ENCODE data around the gene LZTS2. TPM values are rescaled to one million over a fixed set of nuclear protein-coding genes. Genes with fewer than 3 reads are reported as not detected.

Gene LZTS2
- total RNA-seq, 1 experiment from 2014 or later, result 49.1 TPM

- ChIA-PET POLR2A (ENCODE audit: low non-redundant PET) (no interaction called here), CTCF (no interaction called here)
- H3K4me3 ChIP-seq (ENCODE audit: low read depth, low read length, poor library complexity, severe bottlenecking), result peak overlapping the region; percentile 93
- no TSS peak for BruUV-seq (replicated peaks)
- intact Hi-C loops (cut with micrococcal nuclease; ENCODE audit: unreplicated experiment), result no loop called here
- H3K9me3 ChIP-seq (ENCODE audit: low read depth, low read length, poor library complexity, severe bottlenecking), result no peaks in the 10 kb centered on the region
- H3K36me3 ChIP-seq (ENCODE audit: insufficient read depth, low read length, poor library complexity, severe bottlenecking), result peaks cover 36% of the 10 kb centered on the region
- H3K27ac ChIP-seq (ENCODE audit: low read depth, low read length, poor library complexity, severe bottlenecking), result peak overlapping the region; percentile 83
- DNase-seq (ENCODE audit: low spot score), result no peak
- TF ChIP-seq, protein P1, sequence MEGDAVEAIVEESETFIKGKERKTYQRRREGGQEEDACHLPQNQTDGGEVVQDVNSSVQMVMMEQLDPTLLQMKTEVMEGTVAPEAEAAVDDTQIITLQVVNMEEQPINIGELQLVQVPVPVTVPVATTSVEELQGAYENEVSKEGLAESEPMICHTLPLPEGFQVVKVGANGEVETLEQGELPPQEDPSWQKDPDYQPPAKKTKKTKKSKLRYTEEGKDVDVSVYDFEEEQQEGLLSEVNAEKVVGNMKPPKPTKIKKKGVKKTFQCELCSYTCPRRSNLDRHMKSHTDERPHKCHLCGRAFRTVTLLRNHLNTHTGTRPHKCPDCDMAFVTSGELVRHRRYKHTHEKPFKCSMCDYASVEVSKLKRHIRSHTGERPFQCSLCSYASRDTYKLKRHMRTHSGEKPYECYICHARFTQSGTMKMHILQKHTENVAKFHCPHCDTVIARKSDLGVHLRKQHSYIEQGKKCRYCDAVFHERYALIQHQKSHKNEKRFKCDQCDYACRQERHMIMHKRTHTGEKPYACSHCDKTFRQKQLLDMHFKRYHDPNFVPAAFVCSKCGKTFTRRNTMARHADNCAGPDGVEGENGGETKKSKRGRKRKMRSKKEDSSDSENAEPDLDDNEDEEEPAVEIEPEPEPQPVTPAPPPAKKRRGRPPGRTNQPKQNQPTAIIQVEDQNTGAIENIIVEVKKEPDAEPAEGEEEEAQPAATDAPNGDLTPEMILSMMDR (conservative IDR thresholded peaks at IDR 0.05; ENCODE audit: low read depth, low read length), result no peak
- no peak for TF ChIP-seq EZH2 (IDR thresholded peaks at IDR 0.05; ENCODE audit: borderline replicate concordance, low read depth, low read length, poor library complexity, severe bottlenecking)
- H3K4me1 ChIP-seq (ENCODE audit: insufficient read depth, low read length, poor library complexity, severe bottlenecking), result peaks cover 24% of the 10 kb centered on the region
- no peaks in the 10 kb centered on the region for H3K27me3 ChIP-seq (replicated peaks; ENCODE audit: insufficient read depth, low read depth, low read length, poor library complexity)
Observed at GRCh38 chr10:100988166-100988565, 11.4 kb upstream of the LZTS2 start.

- H3K4me1 ChIP-seq (ENCODE audit: insufficient read depth, low read length, poor library complexity, severe bottlenecking), result peaks cover 24% of the 10 kb centered on the region
- BruUV-seq (replicated peaks), result no TSS peak
- TF ChIP-seq EZH2 (IDR thresholded peaks at IDR 0.05; ENCODE audit: borderline replicate concordance, low read depth, low read length, poor library complexity, severe bottlenecking), result no peak
- TF ChIP-seq, protein P1 (conservative IDR thresholded peaks at IDR 0.05; ENCODE audit: low read depth, low read length), result no peak
- H3K36me3 ChIP-seq (ENCODE audit: insufficient read depth, low read length, poor library complexity, severe bottlenecking), result peaks cover 43% of the 10 kb centered on the region
- no peak for DNase-seq (ENCODE audit: low spot score)
- CTCF ChIA-PET, result interaction anchor here (0.5 kb wide), 1 partner anchor 9 kb away, joined by 7 read pairs; no protein-coding TSS in a partner anchor
- intact Hi-C loops (cut with micrococcal nuclease; ENCODE audit: unreplicated experiment), result no loop called here
- H3K27me3 ChIP-seq (replicated peaks; ENCODE audit: insufficient read depth, low read depth, low read length, poor library complexity), result no peaks in the 10 kb centered on the region
- H3K27ac ChIP-seq (ENCODE audit: low read depth, low read length, poor library complexity, severe bottlenecking), result no peak overlapping the region
- no peaks in the 10 kb centered on the region for H3K9me3 ChIP-seq (ENCODE audit: low read depth, low read length, poor library complexity, severe bottlenecking)
- H3K4me3 ChIP-seq (ENCODE audit: low read depth, low read length, poor library complexity, severe bottlenecking), result no peak overlapping the region
- POLR2A ChIA-PET (ENCODE audit: low non-redundant PET), result no interaction called here
Observed at GRCh38 chr10:100989088-100989487, 10.5 kb upstream of the LZTS2 start.

DNA sequence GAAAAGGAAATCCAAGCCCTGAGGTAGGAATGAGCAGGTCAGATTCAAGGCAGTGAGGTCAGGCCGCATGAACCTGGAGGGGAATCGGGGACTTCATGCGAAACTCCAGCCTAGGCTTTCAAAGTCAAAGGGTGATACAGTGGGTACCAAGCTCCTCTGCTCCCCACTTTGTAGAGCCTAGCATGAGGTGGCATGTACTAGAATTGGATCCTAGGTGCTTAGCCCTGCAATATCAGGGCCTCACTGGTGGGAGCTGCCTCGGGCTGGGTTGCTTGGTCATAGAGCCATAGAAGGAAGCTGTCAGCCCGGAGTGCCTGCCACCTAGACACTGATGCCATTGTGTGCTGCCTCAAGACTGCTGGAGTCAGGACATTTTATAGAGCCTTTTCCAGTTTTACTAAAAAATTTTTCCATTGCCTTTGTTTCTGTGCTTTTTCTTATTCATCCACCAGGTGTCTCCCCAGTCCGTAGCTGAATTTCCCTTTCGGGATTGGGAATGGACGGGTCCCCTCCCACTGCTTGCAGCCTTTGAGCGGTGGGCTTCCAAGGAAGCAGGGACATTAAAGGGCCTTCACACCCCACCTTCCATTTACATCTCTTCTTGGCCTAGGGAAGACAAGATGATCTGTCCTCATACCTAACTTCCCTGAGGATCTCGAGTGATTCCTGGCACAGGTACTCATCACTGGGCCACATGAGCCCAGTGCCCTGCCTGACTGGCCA lies 5.5 kb upstream of the LZTS2 start:
- intact Hi-C loops (cut with micrococcal nuclease; ENCODE audit: unreplicated experiment), result no loop called here
- POLR2A ChIA-PET (ENCODE audit: low non-redundant PET), result no interaction called here
- peak; percentile 71 for DNase-seq (ENCODE audit: low spot score)
- Histone ChIP-seq H3K4me1 (ENCODE audit: insufficient read depth, low read length, poor library complexity, severe bottlenecking) (peaks cover 41% of the 10 kb centered on the region), H3K4me3 (ENCODE audit: low read depth, low read length, poor library complexity, severe bottlenecking) (no peak overlapping the region), H3K27me3 (replicated peaks; ENCODE audit: insufficient read depth, low read depth, low read length, poor library complexity) (no peaks in the 10 kb centered on the region), H3K9me3 (ENCODE audit: low read depth, low read length, poor library complexity, severe bottlenecking) (no peaks in the 10 kb centered on the region), H3K27ac (ENCODE audit: low read depth, low read length, poor library complexity, severe bottlenecking) (peak overlapping the region; percentile 37), H3K36me3 (ENCODE audit: insufficient read depth, low read length, poor library complexity, severe bottlenecking) (peaks cover 34% of the 10 kb centered on the region)
- CTCF ChIA-PET, result interaction anchor here (1.0 to 2.0 kb wide), 3 partner anchors 17 to 21 kb away, joined by 4 to 8 read pairs (median 5); no protein-coding TSS in a partner anchor
- no peak for TF ChIP-seq EZH2 (IDR thresholded peaks at IDR 0.05; ENCODE audit: borderline replicate concordance, low read depth, low read length, poor library complexity, severe bottlenecking)
- TF ChIP-seq, protein P1 (conservative IDR thresholded peaks at IDR 0.05; ENCODE audit: low read depth, low read length), result peak; percentile 74
- TSS peak; percentile 64 for BruUV-seq (replicated peaks)
